Activated CD4-positive, CD25-positive, alpha-beta regulatory T cell treated with anti-CD3 and anti-CD28 coated beads, Interleukin-2, amount 50 U/mL, for 16 hours (primary cell): Measurements from ENCODE around the gene REXO2.

ENCODE experiments used
- DNase-seq: peaks from one replicate; pipeline ENCODE4 v3.0.0-alpha.2; 2020; ENCODE audit warnings: low read depth, low spot score

REXO2 gene

DNA sequence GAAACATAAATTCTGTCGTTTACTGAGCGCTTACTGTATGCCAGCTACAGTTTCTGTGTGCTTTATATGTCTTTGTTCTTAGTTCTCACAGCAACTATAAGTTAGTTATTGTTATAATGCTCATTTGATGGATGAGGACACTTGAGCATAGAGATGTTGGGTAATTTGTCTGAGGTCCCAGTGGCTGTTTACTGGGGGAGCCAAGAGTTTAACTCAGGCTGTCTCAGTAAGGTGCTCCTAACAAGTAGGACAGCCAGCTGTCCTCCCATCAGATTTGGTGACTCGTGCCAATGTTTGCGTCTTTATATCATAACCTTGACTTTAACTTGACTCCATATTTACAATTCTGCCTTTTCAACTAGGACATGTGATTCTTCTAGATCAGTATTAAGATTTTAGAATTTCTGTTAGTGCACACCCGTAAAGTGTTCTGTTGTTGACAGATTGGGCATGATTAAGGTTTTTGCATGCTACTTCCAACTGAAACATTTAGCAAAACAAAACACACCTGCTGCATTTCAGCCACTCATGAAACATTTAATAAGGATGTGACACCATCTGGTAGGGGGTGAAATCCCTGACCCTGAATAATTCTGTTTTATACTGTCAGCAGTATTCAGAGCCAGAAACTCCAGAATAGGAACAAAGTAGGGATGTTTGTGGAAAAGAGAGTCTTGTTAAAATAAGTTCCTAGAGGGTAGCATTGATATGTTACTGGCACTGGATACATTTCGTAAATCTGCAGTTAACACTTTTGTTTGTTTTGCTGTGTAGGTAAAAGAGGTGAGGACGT, 1.9 kb downstream of the REXO2 start:
- DNase-seq, result no peak

DNA sequence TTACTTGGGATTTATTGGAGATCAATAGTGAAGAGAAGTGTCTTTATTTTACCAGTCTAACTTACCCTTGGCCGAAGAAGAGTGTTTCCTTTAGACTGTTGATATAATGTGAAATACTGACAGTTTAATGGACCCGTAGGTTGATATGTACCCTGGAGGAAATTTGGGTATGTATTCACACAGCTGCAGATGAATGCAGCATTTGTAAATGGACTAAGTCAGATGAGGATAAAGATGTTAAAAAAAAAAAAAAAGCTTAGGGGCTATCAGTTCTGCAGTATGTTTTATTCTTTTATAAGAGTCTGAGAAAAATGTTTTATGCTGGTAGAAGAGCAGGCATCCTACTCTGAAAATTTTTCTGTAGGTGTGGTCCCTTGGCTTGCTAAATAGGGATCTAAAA, 2.7 kb downstream of the REXO2 start:
- DNase-seq, result no peak

DNA sequence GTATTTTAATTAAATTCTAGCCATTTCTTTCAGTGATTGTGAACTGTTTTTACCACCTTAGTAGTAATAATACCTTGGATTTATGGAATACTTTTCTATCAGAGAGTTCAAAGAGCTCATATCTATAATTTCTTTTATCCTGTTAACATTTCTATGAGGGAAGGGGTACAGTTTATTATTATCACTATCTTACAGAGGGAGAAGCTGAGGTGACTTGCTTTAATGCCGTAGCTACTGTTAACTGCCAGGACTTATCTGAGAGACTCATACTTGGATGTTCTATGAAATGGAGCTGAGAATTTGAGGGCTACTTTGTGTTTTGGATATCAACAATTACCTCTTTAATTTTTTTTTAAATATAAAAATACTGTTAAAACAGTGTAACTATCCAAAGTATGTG, 3.3 kb downstream of the REXO2 start:
- no peak for DNase-seq

DNA sequence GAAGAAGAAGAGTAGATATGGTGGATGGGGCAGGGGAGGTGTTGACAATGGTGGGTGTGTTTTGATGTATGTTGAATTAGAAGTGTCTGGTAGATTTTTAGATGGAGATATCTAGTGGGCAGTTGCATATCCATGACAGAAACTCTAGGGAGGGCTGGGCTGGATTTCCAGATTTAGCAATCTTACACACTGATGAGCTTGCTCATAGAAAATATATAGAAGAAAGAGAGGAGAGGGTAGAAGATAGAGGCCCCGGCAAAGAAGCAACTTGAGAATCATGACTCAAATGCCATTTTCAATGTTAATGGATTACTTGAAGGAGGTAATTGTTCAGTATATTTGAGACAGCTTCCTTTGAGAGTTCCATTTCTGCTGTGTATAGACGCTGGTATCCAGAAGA, 8.2 kb downstream of the REXO2 start:
- DNase-seq, result no peak

DNA sequence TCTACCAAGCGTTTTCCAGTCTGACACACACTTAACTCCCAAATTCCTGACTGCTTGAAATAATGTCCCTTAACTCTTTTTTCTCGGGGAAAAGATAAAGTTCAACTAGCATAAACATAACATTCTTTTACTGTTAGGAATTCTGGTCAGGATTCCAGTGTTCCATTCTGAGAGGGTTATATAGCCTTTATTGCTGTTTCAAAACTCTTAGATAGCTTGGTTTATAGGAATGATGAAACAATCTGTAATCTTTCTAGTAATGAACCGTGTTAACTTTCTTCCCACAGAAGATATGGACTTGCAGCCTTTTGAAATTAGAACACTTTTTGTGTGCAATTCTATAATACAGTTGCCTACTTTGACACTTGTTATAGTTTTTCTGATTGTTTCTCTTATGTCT, 8.6 kb downstream of the REXO2 start:
- DNase-seq, result no peak

DNA sequence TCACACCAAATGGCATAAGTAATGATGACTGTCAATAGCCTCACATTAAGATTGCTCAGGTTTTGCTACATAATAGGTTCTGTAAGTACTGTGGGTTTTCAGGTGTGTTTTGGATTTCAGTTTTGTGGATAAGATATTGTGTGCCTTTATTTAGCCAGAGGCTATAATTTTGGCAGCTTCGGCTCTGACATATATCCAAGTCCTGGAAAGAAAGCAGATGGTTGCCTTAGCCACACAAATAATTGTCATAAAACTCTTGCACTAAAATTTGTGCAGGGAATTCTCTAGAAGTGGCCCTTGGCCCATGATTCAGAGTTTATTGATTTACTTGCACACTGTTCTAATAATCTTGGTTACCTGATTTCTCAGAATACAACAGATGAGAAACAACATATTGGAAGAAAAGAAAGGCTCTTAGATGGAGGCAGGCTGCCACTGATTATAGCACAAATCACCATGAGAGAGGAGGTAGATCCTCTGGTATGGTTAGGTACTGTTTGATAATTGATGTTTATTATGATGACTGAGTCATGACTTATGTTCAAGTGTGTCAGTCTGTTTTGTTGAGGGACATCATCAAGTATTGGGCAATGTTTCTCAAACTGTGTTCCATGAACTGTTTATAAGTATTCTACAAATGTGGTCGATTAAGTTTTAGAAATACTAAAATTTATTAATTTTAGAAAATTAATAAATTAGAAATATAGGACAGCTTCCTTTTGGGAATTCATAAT, 9.6 kb downstream of the REXO2 start:
- DNase-seq, result no peak

DNA sequence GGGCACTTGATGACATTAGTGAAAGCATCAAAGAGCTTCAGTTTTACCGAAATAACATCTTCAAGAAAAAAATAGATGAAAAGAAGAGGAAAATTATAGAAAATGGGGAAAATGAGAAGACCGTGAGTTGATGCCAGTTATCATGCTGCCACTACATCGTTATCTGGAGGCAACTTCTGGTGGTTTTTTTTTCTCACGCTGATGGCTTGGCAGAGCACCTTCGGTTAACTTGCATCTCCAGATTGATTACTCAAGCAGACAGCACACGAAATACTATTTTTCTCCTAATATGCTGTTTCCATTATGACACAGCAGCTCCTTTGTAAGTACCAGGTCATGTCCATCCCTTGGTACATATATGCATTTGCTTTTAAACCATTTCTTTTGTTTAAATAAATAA, 10.6 kb downstream of the REXO2 start:
- no peak for DNase-seq

DNA sequence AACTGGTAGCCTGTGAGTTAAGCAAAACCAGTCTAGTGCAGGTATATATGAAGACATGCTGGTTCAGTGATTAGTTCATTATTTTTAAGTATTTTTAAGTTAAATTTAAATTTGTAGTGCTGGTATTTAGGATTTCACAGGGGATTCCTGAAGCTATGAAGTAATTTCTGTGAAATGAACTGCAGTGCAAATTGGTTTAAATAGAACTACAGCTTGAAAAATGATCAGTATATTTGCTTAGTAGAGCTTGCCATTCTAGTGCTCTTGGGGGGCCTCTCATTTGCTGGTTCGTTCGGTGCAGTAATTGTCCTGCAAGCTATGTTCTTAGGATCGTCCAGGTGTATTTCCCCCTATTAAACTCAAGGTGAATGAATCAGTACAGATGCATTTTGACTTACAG, 13.1 kb downstream of the REXO2 start:
- no peak for DNase-seq

DNA sequence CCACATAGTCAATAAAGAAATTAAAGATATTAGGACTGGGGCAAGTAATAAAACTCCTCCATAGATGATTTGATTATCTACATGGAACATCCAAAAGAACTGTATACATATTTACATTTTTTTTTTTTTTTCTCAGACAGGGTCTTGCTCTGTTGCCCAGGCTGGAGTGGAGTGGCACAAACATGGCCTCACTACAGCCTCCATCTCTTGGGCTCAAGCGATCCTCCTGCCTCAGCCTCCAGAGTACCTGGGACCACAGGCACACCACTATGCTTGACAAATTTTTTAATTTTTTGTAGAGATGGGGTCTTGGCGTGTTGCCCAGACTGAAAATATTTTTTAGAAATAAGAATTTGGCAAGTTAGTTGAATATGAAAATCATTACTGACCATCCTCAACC, 24.7 kb downstream of the REXO2 start:
- DNase-seq, result no peak

DNA sequence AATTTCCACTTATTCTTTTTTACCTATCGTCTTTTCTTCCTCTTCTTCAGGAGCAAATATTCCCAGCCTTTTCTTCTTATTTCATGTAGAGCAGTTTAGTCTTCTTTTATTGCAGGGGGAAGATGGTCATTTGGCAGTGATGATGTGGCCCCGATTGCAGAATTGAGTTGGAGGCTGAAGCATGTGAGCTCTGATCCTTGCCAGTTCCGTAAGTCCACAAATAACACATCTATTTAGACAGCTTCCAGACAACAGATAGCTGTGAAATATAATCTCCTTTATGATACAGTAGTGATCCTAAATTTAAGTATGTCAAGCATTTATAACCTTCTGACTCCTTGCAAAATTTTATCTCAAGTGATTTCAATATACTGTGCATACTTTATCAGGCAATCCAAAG, 27.5 kb downstream of the REXO2 start:
- no peak for DNase-seq

DNA sequence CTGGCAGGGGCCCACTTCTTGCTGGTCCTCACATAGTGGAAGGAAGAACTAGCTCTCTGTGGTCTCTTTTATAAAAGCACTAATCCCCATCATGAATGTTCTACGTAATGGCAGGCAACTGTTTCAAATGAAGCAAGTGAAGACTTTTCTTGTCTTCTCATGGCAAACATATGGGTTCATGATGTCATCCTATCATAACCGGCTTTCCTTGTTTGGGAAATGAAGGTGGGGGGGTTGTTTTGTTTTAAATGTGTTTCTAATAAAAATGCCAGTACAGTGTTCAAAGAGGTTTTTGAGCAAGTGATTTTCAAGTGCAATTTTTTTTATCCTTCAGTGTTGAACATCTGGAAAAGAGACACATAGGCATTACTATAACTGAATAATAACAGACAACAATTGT, 33.4 kb downstream of the REXO2 start:
- no peak for DNase-seq

DNA sequence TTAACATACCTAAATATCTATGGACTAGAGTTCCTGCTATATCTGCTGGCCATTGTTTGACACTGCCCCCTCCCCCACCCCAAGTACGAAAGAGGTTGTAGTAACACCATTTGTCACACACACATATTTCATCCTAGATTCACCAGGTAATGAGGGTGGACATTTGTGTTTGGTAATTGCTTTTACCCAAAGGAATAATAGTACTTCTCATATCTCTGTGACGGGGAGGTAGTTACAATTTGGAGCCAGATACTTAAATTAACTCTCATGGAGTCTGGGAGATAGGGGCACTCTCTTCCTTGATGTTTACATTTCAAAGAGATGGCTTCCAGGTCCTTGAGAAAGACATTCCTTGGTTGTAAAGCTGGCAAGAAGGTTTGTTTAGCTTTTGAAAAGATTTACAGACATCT, 38.7 kb downstream of the REXO2 start:
- DNase-seq, result no peak

DNA sequence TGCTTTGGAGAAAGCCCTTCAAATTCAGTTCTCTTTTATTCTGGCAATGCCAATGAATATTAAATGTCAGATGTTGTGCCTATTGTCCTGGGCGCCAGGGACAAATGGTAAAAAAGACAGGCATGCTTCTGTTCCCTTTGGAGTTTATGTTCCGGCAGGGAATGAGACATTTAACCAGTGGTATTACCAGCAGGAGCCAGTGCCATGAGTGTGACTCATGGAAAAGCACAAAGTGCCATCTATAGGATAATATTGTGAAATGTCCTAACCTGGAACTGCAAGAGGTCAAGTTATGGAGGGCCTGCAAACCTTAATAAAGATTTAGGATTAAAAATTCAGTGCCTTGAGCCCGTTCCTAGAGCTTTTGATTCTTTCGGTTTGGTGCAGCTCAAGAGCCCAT, 39.5 kb downstream of the REXO2 start:
- no peak for DNase-seq

DNA sequence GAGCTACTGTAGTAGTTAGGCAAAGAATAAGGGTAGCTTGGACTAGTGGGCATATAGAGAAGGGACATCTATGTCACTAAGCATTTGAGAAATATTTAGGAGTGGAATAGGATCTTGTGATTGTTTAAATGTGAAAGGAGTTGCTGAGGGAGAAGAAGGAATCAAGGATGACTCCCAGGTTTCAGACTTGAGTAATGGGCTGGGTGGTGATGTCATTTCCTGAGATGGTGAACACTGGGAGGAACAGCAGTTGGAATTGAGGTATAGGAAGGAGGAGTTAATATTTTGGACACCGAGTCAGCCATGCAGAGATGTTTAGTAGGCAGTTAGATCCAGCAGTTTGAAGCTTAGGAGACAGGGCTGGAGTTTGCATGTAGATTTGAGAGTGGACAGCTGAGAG, 40.1 kb downstream of the REXO2 start:
- DNase-seq, result no peak

DNA sequence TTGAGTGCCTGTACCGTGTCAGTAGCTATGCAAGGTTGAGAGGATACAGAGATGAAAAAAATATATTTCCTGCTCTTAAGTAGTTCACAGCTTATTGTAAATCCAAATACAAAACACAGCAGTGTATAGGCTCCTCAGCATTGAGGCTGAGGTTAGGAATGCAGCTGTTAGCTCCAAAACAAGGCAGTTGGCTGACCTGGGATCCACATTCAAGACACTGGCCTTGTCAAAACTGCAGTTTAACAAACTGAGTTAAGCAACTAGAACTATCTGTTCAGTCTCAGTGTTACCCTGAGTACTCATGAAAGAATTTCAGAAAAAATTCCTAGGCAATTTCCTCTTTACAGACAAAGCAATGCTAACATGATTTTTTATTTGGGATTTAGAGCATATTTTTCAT, 42.8 kb downstream of the REXO2 start:
- no peak for DNase-seq

DNA sequence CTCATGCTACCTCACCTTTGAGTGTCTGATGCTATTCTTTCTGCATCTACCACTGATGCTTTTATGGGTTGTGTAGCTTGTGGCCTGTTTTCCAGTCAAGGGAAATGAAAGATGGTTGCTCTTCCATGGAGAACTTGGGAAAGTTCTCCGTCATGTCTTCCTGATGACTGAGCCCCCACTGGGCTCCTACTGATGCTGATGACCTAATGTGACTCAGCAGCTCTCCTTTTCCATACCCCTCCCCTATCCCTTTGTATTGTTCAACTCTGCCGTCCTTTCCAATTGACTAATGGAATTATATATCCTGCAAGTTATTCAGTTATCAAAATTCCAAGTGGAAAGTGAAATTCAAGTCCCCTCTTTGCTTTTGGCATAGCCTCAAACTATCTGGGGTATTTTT, 44.7 kb downstream of the REXO2 start:
- DNase-seq, result no peak

DNA sequence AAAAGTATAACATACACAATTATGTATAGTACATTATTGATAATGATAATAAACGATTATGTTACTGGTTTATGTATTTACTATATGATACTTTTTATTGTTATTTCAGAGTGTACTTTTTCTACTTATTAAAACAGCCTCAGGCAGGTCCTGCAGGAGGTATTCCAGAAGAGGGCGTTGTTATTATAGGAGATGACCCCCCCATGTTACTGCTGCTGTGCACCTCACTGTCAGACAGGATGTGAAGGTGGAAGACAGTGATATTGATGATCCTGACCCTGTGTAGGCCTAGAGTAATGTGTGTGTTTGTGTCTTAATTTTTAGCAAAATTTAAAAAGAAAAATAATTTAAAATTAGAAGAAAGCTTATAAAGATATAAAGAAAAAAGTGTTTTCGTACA, 57.6 kb downstream of the REXO2 start:
- DNase-seq, result no peak

DNA sequence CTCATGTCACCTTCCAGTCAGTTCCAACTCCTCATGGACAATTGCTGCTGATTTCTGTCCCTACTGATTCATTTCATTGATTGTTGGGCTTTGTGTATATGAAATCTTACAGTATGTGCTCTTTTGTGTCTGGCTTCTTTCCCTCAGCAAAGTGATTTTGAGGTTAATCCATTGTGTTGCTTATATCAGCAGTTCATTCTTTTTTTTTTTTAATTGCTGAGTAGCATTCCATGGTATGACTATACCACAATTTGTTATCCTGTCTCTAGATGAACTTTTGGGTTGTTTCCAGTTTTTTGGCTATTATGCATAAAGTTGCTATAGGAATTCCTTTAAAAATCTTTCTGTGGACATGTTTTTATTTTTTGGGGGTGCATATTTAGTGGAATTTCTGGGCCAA, 60.5 kb downstream of the REXO2 start:
- no peak for DNase-seq
